ENCODE results near the gene RTKN2. TPM values are rescaled to one million over a fixed set of nuclear protein-coding genes. Genes with fewer than 3 reads are reported as not detected.

RTKN2 gene
- polyA plus RNA-seq, 3 donors, result 0.07 to 0.08 TPM; not detected in 1

DNA sequence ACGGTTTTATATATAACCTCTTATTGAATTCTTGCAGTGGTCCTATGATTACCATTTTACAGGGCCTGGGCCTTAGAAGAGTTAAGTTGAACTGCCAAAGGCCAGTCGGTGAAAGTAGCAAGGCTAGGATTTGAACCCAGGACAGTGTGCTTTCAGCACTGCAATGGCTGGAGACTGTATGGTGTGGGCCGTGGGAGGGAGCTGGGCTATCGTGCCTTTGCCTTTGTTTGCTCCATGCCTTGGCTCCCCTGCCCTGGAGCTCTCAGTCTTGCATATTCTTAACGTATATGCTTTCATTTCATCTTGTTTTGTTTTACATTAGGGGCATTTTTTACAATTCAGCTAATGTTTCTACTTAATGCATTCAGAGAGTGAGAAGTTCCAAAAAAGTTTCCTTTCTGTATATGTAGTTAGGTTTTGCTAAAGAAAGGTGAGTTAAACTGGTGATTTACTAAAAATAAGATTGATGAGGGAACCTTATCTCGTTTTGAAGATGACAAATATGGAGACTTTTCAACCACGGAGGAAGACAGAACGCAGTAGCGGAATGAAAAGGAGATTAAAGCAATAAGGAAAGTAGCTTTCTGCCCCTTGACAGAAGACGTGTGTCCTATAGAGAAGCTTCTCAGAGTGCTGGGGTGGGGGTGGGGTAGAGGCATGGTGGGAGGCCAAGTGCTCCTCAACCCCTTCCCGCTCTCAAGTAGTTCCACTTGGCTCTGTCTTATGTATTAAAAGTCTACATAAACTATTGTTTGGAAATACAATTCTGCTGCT is 82.5 kb downstream of the RTKN2 start:
- no peak overlapping the region for H3K27ac ChIP-seq (ENCODE audit: low read depth, low read length)
- 74 to 80% (median 80%) methylated on average over 11 of the region's 11 CpGs for WGBS, 3 donors

DNA sequence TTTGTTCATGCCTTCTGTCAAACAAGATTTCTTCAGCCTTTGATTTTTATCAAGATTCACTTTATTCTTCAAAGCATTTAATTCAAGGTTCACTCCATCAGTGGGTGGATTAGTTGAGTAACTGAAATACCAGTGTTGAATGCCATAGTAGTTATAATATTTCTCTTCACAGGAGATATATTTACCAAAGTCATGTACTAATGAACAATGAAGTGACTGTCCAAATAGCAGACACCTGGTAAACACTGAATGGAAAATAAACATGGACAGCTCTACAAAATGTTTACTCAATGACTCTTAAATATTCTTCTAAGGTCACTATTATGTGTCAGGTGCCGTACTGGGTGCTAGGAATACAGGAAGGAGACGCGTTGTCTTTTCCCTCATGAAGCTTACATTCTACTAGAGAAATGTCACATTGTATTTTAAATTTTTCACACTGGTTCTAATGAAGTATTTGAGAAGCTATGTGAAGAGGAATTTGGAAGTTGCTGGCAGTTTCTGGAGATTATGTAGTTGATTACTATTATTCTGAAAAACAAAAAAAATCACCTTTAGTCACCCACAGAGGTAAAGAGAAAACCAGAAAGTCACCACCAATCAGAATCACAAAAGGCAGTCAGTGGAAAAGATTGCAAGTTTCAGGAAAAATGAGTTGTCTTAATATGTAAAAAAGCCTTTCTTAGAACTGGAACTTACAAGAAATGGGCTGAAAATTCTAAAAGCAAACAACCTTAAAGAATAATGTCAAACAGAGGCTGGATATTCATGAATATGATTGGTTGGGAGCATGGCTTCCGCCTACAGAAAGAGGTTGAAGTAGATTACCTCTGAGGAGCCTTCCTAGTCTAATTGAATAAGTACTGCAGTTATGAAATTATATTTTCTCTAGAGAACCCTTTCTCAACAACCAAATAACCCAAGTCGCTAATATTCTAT is 84.5 kb downstream of the RTKN2 start:
- no peak overlapping the region for H3K27ac ChIP-seq (ENCODE audit: low read depth, low read length)
- 76 to 91% (median 85%) methylated on average over 5 of the region's 5 CpGs for WGBS, 3 donors

DNA sequence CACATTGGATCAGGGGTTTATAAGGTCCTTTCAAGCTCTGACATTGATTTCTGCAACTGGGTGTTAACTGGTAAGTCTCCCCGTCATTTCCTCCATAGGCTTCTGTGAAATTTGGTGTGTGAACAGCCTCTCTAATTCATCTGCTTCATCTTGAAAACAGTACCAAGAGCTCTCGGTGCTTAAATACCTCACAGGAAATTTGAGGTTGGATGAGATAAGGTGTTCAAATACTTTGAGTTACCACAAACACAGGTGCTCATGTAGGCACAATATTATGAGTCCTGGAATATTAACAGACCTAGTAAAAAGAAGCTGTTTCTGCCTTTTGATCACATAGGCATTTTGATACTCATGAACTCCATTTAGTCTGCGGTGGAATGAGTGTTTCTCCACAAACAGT is 85.2 kb downstream of the RTKN2 start:
- H3K27ac ChIP-seq (ENCODE audit: low read depth, low read length), result no peak overlapping the region
- 37 to 65% (median 63%) methylated on average over 3 of the region's 3 CpGs for WGBS, 3 donors

DNA sequence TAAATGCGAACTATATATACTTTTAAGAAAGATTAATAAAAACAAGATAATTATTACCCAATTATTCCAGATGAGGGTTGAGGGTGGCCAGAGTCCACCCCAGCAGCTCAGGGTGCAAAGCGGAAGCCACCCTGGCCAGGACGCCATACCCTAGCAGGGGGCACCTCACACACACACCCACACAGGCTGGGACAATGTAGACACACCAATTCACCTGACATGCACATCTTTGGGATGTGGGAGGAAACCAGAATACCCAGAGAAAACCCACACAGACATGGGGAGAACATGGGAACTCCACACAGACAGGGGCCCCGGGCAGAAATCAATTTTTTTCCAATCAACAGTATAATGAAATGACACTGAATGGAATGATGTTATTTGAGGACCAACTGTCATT is 86.0 kb downstream of the RTKN2 start:
- 96% methylated on average over 4 of the region's 4 CpGs for WGBS, 3 donors
- no peak overlapping the region for H3K27ac ChIP-seq (ENCODE audit: low read depth, low read length)

DNA sequence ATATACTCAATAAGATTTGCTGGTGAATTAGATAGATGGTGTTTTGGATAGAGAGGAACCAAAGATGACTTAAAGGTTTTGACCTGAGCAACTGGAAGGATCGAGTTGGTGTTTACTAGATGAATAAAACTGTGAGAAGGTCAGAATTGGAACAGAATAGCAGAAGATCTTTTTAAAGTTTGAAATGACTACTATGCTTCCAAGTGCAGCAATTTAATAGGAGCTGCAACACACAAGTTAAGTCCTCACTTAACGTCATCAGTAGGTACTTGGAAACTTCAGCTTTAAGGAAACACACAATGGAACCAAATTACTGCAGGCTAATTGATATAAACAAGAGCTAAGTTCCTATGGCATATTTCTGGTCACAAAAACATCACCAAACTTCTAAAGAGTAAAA is 86.5 kb downstream of the RTKN2 start:
- 76 to 81% (median 78%) methylated on average over 2 of the region's 2 CpGs for WGBS, 3 donors

DNA sequence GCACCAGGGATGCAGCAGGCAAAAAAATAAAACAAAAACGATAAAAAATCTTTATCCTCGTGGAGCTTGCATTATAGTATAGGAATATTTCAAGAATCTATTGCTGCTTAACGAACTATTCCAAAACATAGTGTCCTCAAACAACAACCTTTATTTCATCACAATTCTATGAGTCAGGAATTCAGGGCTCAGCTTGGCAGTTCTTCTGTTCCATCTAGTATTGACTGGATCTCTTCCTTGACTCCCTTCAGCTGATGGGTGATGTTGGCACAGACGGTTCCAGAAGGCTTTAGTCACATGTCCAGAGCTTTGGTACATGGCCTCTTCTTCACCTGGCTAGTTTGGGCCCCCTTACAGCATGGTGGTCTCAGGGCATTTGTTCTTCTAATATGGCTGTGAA is 88.0 kb downstream of the RTKN2 start:
- no peak overlapping the region for H3K27ac ChIP-seq (ENCODE audit: low read depth, low read length)
- WGBS, 3 donors, result 91 to 97% (median 95%) methylated on average over 4 of the region's 4 CpGs

More for the DNA sequence above, 86.5 kb downstream of the RTKN2 start:
- no peak overlapping the region for H3K27ac ChIP-seq (ENCODE audit: low read depth, low read length)

DNA sequence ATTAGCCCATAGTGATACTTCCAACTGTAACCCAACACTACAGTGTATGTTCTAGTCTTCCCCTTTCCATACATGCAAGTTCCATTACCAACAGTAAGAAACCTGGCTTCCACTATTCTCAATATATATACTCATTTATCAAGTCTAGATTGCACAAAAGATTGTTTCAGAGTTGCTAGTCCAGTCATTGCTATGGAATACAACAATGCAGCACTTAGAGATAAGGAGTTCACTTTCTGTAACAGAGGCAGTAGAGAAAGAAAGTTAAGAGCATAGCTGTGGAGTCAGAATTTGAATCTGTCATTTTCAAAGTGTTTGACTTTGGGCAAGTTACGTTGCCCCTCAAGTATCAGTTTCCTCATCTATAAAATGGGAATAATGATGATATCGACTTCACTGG is 90.1 kb downstream of the RTKN2 start:
- no peak overlapping the region for H3K27ac ChIP-seq (ENCODE audit: low read depth, low read length)
- WGBS, 3 donors, result 96 to 99% (median 96%) methylated on average over 2 of the region's 2 CpGs

DNA sequence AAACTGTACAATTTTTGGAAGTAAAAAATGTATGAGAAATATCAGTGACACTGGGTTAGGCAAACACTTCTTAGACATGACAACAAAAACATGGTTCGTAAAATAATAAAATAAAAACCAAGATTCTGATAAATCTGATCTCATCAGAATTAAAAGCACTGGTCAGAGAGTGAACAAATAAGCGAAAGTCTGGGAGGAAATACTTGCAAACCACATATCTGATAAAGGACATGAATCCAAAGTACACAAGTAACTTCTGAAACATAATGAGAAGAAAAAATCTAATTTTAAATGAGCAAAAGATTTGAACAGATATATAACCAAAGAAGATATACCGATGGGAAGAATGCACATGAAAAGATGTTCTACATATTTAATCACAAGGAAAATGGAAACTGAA is 91.5 kb downstream of the RTKN2 start:
- H3K27ac ChIP-seq (ENCODE audit: low read depth, low read length), result no peak overlapping the region
- WGBS, 3 donors, result 87 to 95% (median 93%) methylated on average over 3 of the region's 3 CpGs

DNA sequence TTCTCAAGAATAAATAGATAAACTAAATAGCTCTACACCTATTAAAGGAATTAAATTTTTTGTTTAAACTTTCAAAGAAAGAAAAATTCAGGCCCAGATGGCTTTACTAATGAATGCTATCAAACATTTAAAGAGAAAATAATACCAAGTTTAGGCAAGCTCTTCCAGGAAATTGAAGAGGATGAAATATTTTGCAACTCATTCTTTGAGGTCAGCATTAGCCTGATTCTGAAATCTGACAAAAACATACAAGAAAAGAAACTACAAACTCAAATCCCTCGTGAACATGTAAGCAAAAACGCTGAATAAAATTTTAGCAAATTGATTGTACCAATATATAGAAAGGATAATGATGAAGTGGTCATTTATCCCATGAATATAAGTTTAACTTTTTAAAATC is 93.4 kb downstream of the RTKN2 start:
- 50 to 67% (median 53%) methylated on average over 2 of the region's 2 CpGs for WGBS, 3 donors
- H3K27ac ChIP-seq (ENCODE audit: low read depth, low read length), result no peak overlapping the region

DNA sequence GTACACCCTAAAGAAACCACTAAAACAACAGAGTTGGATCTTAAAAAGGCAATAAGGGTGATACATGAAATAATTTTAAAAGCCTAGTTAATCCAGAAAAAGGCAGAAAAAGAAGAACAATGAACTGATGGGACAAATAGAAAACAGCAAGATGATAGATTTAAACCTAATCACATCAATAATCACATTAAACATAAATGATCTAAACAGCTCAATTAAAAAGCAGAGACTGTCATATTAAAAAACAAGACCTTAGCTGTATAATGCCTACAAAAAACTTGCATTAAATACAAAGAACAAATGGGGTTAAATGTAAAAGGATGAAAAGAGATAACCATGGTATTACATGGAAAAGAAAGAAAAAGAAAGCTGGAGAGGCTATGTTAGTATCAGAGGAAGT is 96.2 kb downstream of the RTKN2 start:
- H3K27ac ChIP-seq (ENCODE audit: low read depth, low read length), result no peak overlapping the region

DNA sequence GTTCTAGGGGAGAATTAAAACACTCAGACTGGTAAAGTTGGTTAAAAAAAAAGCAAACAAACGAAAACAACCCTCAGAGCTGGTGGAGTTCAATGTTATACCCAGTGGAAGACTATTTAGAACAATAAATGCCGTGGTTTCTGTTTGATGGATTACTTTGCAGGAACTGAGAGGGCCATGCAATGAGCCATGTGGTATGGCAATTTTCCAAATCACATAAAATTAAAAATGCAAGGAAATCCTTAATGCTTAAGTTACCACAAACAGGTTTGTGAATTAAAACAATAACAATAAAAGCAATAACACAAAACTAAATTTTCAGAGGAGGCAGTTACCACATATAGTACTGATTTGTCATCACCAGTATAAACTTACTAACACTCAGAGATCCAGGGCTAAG is 96.9 kb downstream of the RTKN2 start:
- 46 to 51% (median 47%) methylated on average over 2 of the region's 2 CpGs for WGBS, 3 donors
- no peak overlapping the region for H3K27ac ChIP-seq (ENCODE audit: low read depth, low read length)

DNA sequence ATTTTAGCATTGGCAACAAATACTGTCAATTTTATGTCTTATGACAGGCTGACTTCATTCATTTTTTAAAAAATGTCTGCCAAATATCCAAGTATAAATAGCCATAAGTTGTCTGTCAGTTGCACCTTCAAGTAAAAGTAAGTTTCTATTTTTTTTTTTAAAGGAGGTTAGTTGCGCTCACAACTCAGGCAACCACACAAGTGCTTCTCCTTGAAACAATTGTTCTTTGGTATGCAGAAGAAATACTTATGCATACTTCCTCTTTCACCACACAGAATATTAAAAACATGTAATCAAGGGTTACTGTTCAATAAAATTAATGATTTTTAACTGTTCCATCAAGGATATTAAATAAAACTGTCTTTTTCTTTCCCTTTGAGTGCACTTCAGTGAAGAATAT is 97.9 kb downstream of the RTKN2 start:
- H3K27ac ChIP-seq (ENCODE audit: low read depth, low read length), result no peak overlapping the region
- WGBS, 3 donors, result 76 to 94% (median 85%) methylated on average over 1 of the region's 1 CpG

DNA sequence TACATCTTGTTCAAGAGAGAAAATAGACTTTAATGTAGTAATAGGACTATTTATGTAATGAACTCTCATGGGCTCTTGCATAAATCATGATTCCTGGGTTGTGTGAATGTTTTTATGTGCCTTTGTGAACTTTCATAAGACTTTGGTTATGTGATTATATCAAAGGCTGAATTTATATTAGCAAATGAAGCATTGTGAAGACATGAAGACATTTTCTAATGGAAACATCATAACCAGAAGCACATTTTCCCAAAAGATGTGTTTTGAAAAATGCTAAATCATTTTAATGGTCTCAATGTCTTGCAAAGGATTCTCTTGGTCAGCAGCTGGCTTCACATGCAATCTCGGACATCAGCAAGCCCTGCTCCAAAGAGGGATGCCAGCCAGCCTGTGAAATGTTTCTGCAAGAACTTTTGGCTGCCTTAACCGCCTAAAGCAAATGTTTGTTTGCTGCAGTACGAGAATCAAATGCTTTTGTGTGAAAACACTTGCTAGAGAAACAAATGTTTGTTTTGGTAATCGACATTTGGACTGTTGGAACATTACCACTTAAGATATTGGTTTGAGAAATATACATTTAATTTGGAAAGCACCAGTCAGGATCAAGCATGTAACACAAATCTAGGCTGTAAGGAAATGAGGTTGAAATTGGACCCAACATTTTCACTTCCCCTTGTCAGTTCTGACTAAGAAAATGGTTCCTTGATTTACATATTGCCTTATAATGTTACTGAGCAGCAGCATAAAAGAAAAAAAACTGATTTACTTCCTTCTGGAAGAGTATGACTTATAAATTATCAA is 102.1 kb downstream of the RTKN2 start:
- WGBS, 3 donors, result 14 to 58% (median 45%) methylated on average over 4 of the region's 4 CpGs
- no peak overlapping the region for H3K27ac ChIP-seq (ENCODE audit: low read depth, low read length)

DNA sequence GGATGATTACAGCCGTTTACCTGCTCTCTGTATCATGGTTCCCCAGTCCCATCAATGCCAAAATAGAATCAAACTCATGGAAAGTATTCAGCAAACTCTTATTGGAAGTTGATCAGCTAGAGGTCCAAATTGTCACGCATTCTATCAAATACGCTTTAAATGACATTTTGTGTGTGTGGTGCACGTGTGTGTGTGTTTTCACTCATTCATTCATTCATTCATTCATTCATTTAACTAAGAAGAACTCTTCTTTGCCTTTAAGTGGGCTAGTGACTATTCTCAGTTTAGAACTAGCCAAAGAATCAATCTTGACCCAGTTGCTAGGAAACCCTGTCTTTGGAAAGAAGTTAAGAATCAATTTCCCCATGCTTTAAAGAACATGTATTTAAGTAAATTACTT is 102.8 kb downstream of the RTKN2 start:
- no peak overlapping the region for H3K27ac ChIP-seq (ENCODE audit: low read depth, low read length)
- 91 to 94% (median 91%) methylated on average over 4 of the region's 4 CpGs for WGBS, 3 donors

DNA sequence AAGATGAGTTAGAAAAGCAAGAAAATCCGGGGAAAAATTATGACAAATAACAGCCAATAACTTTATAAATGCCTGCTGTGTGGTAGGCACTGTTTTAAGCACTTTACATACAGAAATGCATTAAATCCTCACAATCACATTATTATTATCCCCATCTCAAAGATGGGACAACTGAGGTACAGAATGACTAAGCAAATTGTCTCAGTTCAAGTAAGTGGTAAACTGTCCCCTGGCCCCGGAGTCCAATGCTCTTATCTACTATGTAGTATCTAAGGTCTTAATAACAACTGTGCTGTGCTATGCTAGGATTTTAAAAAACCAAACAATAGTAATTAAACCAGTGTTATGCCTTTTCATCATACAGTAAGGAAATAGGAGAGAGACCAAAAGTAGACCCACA is 105.6 kb downstream of the RTKN2 start:
- WGBS, 3 donors, result 86 to 97% (median 94%) methylated on average over 2 of the region's 2 CpGs
- H3K27ac ChIP-seq (ENCODE audit: low read depth, low read length), result no peak overlapping the region

DNA sequence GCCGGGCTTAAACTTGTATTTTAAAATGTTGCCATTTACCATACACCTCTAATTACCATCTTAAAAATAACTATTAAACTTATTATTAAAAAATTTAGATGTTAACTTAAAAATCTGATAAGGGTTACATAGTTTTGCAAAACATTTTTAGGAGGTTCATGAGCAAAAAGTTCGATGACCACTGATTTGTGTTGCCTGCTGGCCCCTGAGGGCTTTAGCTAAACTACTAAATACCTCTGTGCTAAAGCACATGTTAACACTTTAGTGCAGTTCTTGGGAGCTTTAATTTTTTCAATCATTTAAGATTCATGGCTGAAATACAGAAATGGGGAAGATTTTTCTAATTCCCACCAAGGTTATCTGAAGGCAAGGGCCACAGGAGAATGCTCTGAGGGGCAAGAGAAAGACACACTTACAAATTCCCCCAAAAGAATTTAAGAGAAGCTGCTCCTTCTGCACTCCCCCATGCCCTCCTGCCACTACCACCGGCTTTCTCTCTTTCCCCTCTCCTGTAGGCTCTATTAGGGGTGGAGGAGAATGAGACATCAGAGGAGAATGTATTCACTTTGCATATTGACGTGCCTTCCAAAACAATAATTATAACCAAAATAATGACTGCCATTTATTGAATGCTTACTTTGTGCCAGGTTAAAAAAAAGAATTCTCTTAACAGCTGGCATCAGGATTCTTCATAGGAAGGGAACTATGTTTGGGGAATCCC is 106.2 kb downstream of the RTKN2 start:
- 82 to 94% (median 93%) methylated on average over 4 of the region's 4 CpGs for WGBS, 3 donors
- no peak overlapping the region for H3K27ac ChIP-seq (ENCODE audit: low read depth, low read length)

DNA sequence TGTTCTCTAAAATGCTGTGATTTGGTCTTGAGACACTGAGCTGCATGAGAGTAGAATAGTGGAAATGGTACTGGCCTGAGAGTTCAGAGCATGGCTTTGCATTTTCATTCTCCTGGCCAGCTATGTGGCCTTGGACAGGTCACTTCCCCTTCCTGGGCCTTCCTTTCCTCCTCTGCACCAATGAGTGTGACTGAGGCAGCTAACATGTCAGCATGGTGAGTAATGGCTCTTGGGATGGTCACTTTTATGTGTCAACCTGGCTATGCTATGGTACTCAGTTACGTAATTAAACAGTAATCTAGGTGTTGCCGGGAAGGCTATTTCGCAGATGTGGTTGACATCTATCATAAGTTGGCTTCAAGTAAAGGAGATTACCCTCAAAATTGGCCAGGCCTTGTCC is 109.3 kb downstream of the RTKN2 start:
- no peak overlapping the region for H3K27ac ChIP-seq (ENCODE audit: low read depth, low read length)
- 82 to 98% (median 93%) methylated on average over 3 of the region's 3 CpGs for WGBS, 3 donors

DNA sequence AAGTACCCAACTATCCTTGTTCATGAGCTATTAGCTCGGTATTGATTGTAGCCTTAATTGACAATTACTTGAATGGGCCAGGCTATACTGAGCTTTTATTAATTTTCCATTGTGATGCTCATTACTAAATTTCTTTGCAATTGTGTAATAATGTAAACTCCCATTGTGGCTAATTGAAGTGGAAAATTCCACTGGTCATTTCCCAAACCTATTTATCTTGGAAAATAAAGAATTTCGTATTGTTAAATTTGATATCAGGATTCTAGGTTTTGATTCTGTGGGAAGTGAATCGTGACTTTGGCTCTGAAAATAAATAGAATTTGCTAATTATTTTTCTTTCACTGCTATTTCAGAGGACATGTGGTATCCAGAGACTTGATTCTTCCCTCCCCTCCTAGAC is 111.0 kb downstream of the RTKN2 start:
- WGBS, 3 donors, result 71 to 85% (median 79%) methylated on average over 3 of the region's 3 CpGs
- no peak overlapping the region for H3K27ac ChIP-seq (ENCODE audit: low read depth, low read length)
